ENCODE measurements around the gene LAMA4. TPM values are rescaled to one million over a fixed set of nuclear protein-coding genes. Genes with fewer than 3 reads are reported as not detected.
A peak's percentile ranks its signal among the peaks of the same experiment; 100 is the strongest.

The LAMA4 gene
- total and polyA plus RNA-seq, 2 donors, result 101 to 426 TPM

DNA sequence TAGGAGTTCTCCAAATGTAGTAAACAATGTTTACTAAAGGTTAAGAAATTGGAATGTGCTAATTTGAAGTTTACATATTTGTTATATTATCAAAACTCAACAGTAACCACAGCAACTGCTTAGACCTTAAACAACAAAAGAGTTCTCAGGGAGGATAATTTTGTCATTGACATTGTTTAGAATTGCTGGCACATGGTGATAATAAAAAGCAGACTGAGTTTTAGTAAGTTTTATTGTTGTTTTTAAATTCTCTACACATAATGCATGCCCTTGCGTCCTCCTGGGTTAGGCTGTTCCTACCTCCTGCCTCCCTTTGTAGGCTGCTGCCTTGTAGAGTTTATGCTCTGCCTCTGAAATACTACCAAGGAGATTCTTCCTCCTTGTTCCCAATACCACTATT lies 28.7 kb downstream of the LAMA4 start:
- no peaks in the 10 kb centered on the region for H3K36me3 ChIP-seq (ENCODE audit: insufficient read depth)
- WGBS, result 28% methylated on average over 1 of the region's 1 CpG
- no peak for DNase-seq (ENCODE audit: extremely low spot score)
- H3K4me3 ChIP-seq (ENCODE audit: low read depth, low read length), result no peak overlapping the region
- H3K4me1 ChIP-seq (ENCODE audit: insufficient read depth), result no peaks in the 10 kb centered on the region
- no peak overlapping the region for H3K27ac ChIP-seq (ENCODE audit: low read depth)

DNA sequence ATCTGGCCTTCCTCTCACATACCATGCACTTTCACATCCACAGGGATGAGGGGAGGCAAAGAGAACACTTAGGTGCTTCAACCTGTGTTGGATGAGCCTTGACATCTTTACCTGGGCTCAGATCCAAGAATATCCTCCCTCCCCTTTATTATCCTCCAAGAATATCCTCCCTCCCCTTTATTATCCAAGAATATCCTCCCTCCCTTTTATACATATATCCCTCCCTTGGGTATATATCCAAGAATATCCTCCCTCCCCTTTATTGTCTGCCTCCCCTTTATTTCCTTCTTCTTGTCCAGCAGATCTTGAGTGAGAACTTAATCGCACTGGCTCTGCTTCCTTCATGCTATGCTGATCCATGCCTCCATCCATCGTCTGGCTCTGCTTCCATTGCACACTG lies 30.3 kb downstream of the LAMA4 start:
- no peaks in the 10 kb centered on the region for H3K36me3 ChIP-seq (ENCODE audit: insufficient read depth)
- 76% methylated on average over 2 of the region's 2 CpGs for WGBS
- no peak for DNase-seq (ENCODE audit: extremely low spot score)
- no peaks in the 10 kb centered on the region for H3K4me1 ChIP-seq (ENCODE audit: insufficient read depth)
- no peak overlapping the region for H3K4me3 ChIP-seq (ENCODE audit: low read depth, low read length)
- H3K27ac ChIP-seq (ENCODE audit: low read depth), result peak overlapping the region; percentile 44

- Histone ChIP-seq H3K4me1 (ENCODE audit: insufficient read depth) (no peaks in the 10 kb centered on the region), H3K4me3 (ENCODE audit: low read depth, low read length) (no peak overlapping the region), H3K27ac (ENCODE audit: low read depth) (no peak overlapping the region), H3K36me3 (ENCODE audit: insufficient read depth) (no peaks in the 10 kb centered on the region)
- no peak for DNase-seq (ENCODE audit: extremely low spot score)
- 27% methylated on average over 3 of the region's 3 CpGs for WGBS
These were observed 31.1 kb downstream of the LAMA4 start for GRCh38 chr6:112223070-112223861.

- H3K27ac ChIP-seq (ENCODE audit: low read depth), result peak overlapping the region; percentile 27
- no peak for DNase-seq (ENCODE audit: extremely low spot score)
- no peaks in the 10 kb centered on the region for H3K36me3 ChIP-seq (ENCODE audit: insufficient read depth)
- WGBS, result 36% methylated on average over 6 of the region's 6 CpGs
- H3K4me1 ChIP-seq (ENCODE audit: insufficient read depth), result no peaks in the 10 kb centered on the region
- H3K4me3 ChIP-seq (ENCODE audit: low read depth, low read length), result no peak overlapping the region
These were observed 32.1 kb downstream of the LAMA4 start for GRCh38 chr6:112221981-112222852.

GRCh38 chr6:112221561-112221960 lies 32.8 kb downstream of the LAMA4 start:
- Histone ChIP-seq H3K36me3 (ENCODE audit: insufficient read depth) (no peaks in the 10 kb centered on the region), H3K4me1 (ENCODE audit: insufficient read depth) (peaks cover 4% of the 10 kb centered on the region), H3K4me3 (ENCODE audit: low read depth, low read length) (no peak overlapping the region), H3K27ac (ENCODE audit: low read depth) (no peak overlapping the region)
- no peak for DNase-seq (ENCODE audit: extremely low spot score)

DNA sequence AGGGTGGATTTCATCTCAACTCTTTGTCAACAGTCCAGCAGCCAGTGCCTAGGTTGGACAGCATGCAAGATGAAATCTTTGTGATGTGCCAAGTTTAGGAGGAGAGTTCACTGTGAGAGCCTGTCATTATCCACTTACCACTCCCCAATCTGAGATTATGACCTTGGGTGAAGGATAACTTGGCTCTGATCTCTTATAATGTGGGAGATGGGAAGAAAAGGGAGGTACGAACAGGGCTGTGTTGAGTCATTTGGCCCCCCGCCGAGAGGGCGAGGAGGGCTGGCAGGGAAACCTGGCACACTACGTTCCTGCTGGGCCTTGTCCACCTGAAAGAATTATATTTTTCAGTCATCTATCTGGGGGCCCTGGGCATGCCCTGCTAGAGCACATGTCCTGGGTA lies 35.8 kb downstream of the LAMA4 start:
- Histone ChIP-seq H3K4me1 (ENCODE audit: insufficient read depth) (peaks cover 4% of the 10 kb centered on the region), H3K27ac (ENCODE audit: low read depth) (no peak overlapping the region), H3K4me3 (ENCODE audit: low read depth, low read length) (no peak overlapping the region), H3K36me3 (ENCODE audit: insufficient read depth) (no peaks in the 10 kb centered on the region)
- 63% methylated on average over 5 of the region's 5 CpGs for WGBS
- DNase-seq (ENCODE audit: extremely low spot score), result no peak

- Histone ChIP-seq H3K36me3 (ENCODE audit: insufficient read depth) (no peaks in the 10 kb centered on the region), H3K27ac (ENCODE audit: low read depth) (no peak overlapping the region), H3K4me3 (ENCODE audit: low read depth, low read length) (no peak overlapping the region), H3K4me1 (ENCODE audit: insufficient read depth) (peaks cover 4% of the 10 kb centered on the region)
- DNase-seq (ENCODE audit: extremely low spot score), result no peak
- WGBS, result 29% methylated on average over 6 of the region's 6 CpGs
These were observed 37.5 kb downstream of the LAMA4 start for GRCh38 chr6:112216662-112217551.

DNA sequence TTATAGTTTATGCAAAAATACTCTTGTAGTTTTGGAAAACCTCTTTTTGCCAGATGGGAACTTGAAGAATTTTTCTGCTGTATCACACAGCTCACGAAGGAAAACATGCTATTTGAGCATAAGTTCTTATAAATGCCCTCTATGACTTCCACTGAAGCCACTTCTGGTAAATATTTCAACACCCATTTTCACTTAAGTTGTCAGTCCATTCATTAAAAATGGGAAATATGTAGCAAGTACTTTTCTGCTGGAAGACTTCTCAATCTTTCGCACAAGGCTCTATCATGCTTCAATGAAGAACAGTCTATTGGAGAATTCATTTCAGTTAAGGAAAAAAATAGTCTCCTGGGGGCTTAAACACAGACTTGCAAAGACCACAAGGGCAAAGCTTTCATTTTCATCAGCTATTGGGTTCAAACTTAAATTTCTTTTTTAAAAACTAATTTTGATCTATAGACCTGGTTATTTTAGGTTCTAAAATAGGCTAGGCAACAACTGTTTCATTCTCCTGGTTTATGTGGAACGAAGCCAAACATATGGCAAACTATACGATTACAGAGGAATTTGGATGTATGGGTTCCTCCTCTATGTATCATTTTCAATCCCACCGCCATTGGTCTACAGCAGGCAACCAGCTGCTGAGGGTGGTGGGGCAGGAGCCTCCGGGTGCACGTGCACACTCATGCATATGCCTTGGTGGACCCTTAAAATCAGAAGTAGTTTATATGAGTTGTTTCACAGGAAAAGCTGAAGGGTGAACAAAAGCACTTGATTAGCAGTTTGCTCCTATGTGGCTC lies 38.7 kb downstream of the LAMA4 start:
- 77% methylated on average over 7 of the region's 7 CpGs for WGBS
- Histone ChIP-seq H3K4me1 (ENCODE audit: insufficient read depth) (peaks cover 4% of the 10 kb centered on the region), H3K4me3 (ENCODE audit: low read depth, low read length) (no peak overlapping the region), H3K36me3 (ENCODE audit: insufficient read depth) (no peaks in the 10 kb centered on the region), H3K27ac (ENCODE audit: low read depth) (no peak overlapping the region)
- no peak for DNase-seq (ENCODE audit: extremely low spot score)

- H3K4me1 ChIP-seq (ENCODE audit: insufficient read depth), result peaks cover 4% of the 10 kb centered on the region
- H3K36me3 ChIP-seq (ENCODE audit: insufficient read depth), result no peaks in the 10 kb centered on the region
- 25% methylated on average over 2 of the region's 2 CpGs for WGBS
- no peak overlapping the region for H3K4me3 ChIP-seq (ENCODE audit: low read depth, low read length)
- DNase-seq (ENCODE audit: extremely low spot score), result no peak
- H3K27ac ChIP-seq (ENCODE audit: low read depth), result peak overlapping the region; percentile 18
These were observed 39.6 kb downstream of the LAMA4 start for GRCh38 chr6:112214739-112215269.

GRCh38 chr6:112210852-112211251 lies 43.5 kb downstream of the LAMA4 start:
- H3K27ac ChIP-seq (ENCODE audit: low read depth), result no peak overlapping the region
- H3K4me1 ChIP-seq (ENCODE audit: insufficient read depth), result no peaks in the 10 kb centered on the region

GRCh38 chr6:112209131-112209530 lies 45.2 kb downstream of the LAMA4 start:
- H3K4me3 ChIP-seq (ENCODE audit: low read depth, low read length), result no peak overlapping the region
- no peak overlapping the region for H3K27ac ChIP-seq (ENCODE audit: low read depth)
- H3K36me3 ChIP-seq (ENCODE audit: insufficient read depth), result no peaks in the 10 kb centered on the region
- no peak for DNase-seq (ENCODE audit: extremely low spot score)
- 80% methylated on average over 2 of the region's 2 CpGs for WGBS
- no peaks in the 10 kb centered on the region for H3K4me1 ChIP-seq (ENCODE audit: insufficient read depth)

More at GRCh38 chr6:112210852-112211251, 43.5 kb downstream of the LAMA4 start:
- 89% methylated on average over 2 of the region's 2 CpGs for WGBS
- Histone ChIP-seq H3K4me3 (ENCODE audit: low read depth, low read length) (no peak overlapping the region), H3K36me3 (ENCODE audit: insufficient read depth) (no peaks in the 10 kb centered on the region)
- DNase-seq (ENCODE audit: extremely low spot score), result no peak

GRCh38 chr6:112207776-112208175 lies 46.6 kb downstream of the LAMA4 start:
- no peaks in the 10 kb centered on the region for H3K36me3 ChIP-seq (ENCODE audit: insufficient read depth)
- peaks cover 2% of the 10 kb centered on the region for H3K4me1 ChIP-seq (ENCODE audit: insufficient read depth)
- 65% methylated on average over 2 of the region's 2 CpGs for WGBS
- H3K4me3 ChIP-seq (ENCODE audit: low read depth, low read length), result no peak overlapping the region
- DNase-seq (ENCODE audit: extremely low spot score), result no peak
- no peak overlapping the region for H3K27ac ChIP-seq (ENCODE audit: low read depth)
